T-cell (primary cell): ENCODE results near the gene CNTRL. TPM values are rescaled to one million over a fixed set of nuclear protein-coding genes. Genes with fewer than 3 reads are reported as not detected.
A peak's percentile ranks its signal among the peaks of the same experiment; 100 is the strongest.
"Not testable (repeated sequence)": the region's sequence is repeated elsewhere in the genome, so short reads cannot be mapped to it uniquely, and the experiment has no call there.

Source experiments
- ATAC-seq, 4 experiments: fragments of 200-7000 bp in 3 of 4; fragments of 150-1000 bp in 1 of 4; cut with Tn5 transposase; replicated peaks in 1 of 4; 1 replicate in 3 of 4; 2 replicates in 1 of 4; pipeline ENCODE4 v1.10.0; 2021; ENCODE audit warnings: moderate library complexity in 3 of 4, mild to moderate bottlenecking in 2 of 4, moderate number of reproducible peaks in 1 of 4
- CTCF ChIA-PET, 2 donors: fragments of 300-600 bp; sonication (Branson Sonifier 250); formaldehyde crosslinking; loops; one replicate each; lab custom pipeline; 2022; ENCODE audit warnings: antibody characterized with exemption in 2 of 2; lab: Charles Lee
- POLR2A ChIA-PET, 2 donors: fragments of 300-600 bp; sonication (Branson Sonifier 250); formaldehyde crosslinking; loops; one replicate each; lab custom pipeline; 2022; ENCODE audit warnings: antibody characterized with exemption in 2 of 2; lab: Charles Lee
- DNase-seq, 35 experiments: peaks; one replicate each; pipeline versions ENCODE4 v3.0.0 to v3.0.0-alpha.2; 2013 to 2023
- H3K27ac ChIP-seq: one replicate; pipeline ENCODE4 v1.5.1; 2013; ENCODE audit warnings: low read length
- H3K27me3 ChIP-seq, 2 experiments: replicated peaks in 1 of 2; 1 replicate in 1 of 2; 2 replicates in 1 of 2; pipeline versions ENCODE4 v1.6.1 to v1.7.0; 2013; ENCODE audit warnings: low read length in 1 of 2, mixed read lengths in 1 of 2; ENCODE audit not compliant: control insufficient read depth in 2 of 2, insufficient read depth in 2 of 2; ENCODE audit errors: extremely low read depth in 1 of 2
- H3K36me3 ChIP-seq, 2 donors: 1 replicate in 1 of 2; 2 replicates in 1 of 2; pipeline versions ENCODE4 v1.6.1 to v1.7.0; 2013; ENCODE audit warnings: low read length in 1 of 2; ENCODE audit not compliant: control insufficient read depth in 2 of 2, insufficient read depth in 1 of 2; ENCODE audit errors: extremely low read depth in 1 of 2
- H3K4me1 ChIP-seq, 2 experiments: 1 replicate in 1 of 2; 2 replicates in 1 of 2; pipeline versions ENCODE4 v1.6.1 to v1.7.0; 2013; ENCODE audit warnings: low read length in 2 of 2, mixed read lengths in 1 of 2; ENCODE audit not compliant: insufficient read depth in 2 of 2, control insufficient read depth in 1 of 2; ENCODE audit errors: extremely low read depth in 1 of 2
- H3K4me3 ChIP-seq, 2 donors: 1 replicate in 1 of 2; 2 replicates in 1 of 2; pipeline versions ENCODE4 v1.5.1 to v1.7.0; 2013; ENCODE audit warnings: mild to moderate bottlenecking in 2 of 2, low read length in 1 of 2, moderate library complexity in 1 of 2; ENCODE audit not compliant: control insufficient read depth in 1 of 2; ENCODE audit errors: extremely low read depth in 1 of 2
- H3K9me3 ChIP-seq: 2 replicates; pipeline ENCODE4 v1.7.0; 2013
- H3K27ac Mint-ChIP-seq, 2 donors: one replicate each; pipeline ENCODE4 v1.8.0; 2020 to 2021; ENCODE audit warnings: mild to moderate bottlenecking in 2 of 2, mixed read lengths in 2 of 2
- H3K27me3 Mint-ChIP-seq, 2 donors: one replicate each; pipeline ENCODE4 v1.8.0; 2021 to 2022; ENCODE audit warnings: mixed read lengths in 2 of 2
- H3K36me3 Mint-ChIP-seq: one replicate; pipeline ENCODE4 v1.8.0; 2021; ENCODE audit warnings: mixed read lengths
- H3K4me1 Mint-ChIP-seq, 3 donors: one replicate each; pipeline ENCODE4 v1.8.0; 2020 to 2022; ENCODE audit warnings: mixed read lengths in 3 of 3, mild to moderate bottlenecking in 1 of 3
- H3K4me3 Mint-ChIP-seq, 3 donors: one replicate each; pipeline ENCODE4 v1.8.0; 2020 to 2022; ENCODE audit warnings: mild to moderate bottlenecking in 3 of 3, mixed read lengths in 3 of 3, moderate library complexity in 3 of 3
- H3K9me3 Mint-ChIP-seq, 3 donors: one replicate each; pipeline ENCODE4 v1.8.0; 2020 to 2022; ENCODE audit warnings: mixed read lengths in 3 of 3
- WGBS: methylation state at CpG from one replicate; pipeline ENCODE4 v1.1.5; 2013; ENCODE audit warnings: missing lambda C conversion rate; ENCODE audit not compliant: insufficient coverage; 5-methylcytosine and 5-hydroxymethylcytosine counted together
- total RNA-seq, 35 experiments: library from RNA in 6 of 35; stranded (reverse) in 6 of 35; fragments of 120-200 nt in 1 of 35; gene quantifications; one replicate each; pipeline versions ENCODE4 v1.2.1 to v1.2.4 and lab custom pipeline; 2013 to 2026

CNTRL gene
- total RNA-seq, 5 donors from 2014 or later (not counting 1 experiment from before 2014, with no cell fraction given): 84.6 to 101 (median 93.7) TPM

DNA sequence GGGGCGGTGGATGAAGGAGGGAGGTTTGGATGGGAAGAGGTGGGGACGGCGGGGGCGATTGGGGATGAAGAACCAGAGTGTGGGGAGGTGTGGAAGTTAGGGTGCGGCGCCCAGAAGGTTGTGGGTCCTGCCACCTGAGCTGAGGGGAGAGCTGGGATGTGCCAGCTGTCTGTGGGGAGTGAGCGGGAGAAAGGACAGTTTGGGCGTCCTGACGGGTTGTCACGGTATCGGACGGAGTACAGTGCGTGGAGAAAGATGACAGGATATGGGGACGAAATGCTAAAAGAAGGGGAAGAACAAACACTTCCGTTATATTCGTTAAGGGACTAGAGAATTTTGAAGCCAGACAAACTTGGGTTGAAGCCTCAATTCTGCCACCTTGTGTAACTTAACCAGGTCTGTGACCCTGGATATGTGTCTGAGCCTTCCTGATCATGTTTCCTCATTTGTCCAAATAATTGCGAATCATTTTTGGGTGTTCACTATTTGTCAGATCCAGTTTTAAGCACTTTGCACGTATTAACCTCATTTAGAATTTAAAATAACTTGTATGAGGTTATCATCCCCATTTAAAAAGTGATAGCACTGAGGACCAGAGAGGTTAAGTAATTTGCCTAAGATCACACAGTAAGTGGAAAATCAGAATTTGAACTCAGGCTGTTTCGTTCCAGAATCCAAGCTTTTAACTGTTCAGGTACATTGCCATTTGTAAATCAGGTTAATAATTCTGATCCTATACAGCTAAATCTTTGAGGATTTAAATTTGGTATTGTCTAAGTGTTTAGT is 689 bp downstream of the CNTRL start:
- H3K36me3 Mint-ChIP-seq: peaks cover 7% of the 10 kb centered on the region
- Histone ChIP-seq H3K4me3 (peak overlapping the region; percentile 77 to 91), H3K9me3 (no peaks in the 10 kb centered on the region), H3K36me3 (peaks cover 0 to 9% of the 10 kb centered on the region in 2 donors), H3K4me1 (peaks cover 8 to 21% of the 10 kb centered on the region in 2 experiments), H3K27ac (peak overlapping the region; percentile 80), H3K27me3 (no peaks in the 10 kb centered on the region)
- peak in 16 of 35 experiments; percentile 1 to 62 (median 12) for DNase-seq
- POLR2A ChIA-PET: interaction anchor here in 1 of 2 donors (1.9 kb wide), 1 partner anchor 46 kb away, joined by 6 read pairs; no protein-coding TSS in a partner anchor
- peak overlapping the region; percentile 88 to 91 for H3K27ac Mint-ChIP-seq
- peaks cover 48 to 60% (median 54%) of the 10 kb centered on the region in 3 donors for H3K4me1 Mint-ChIP-seq
- no peaks in the 10 kb centered on the region for H3K9me3 Mint-ChIP-seq
- ATAC-seq: peak; percentile 17 to 43 (median 31)
- H3K4me3 Mint-ChIP-seq: peak overlapping the region; percentile 97 to 100 (median 97)
- no peaks in the 10 kb centered on the region for H3K27me3 Mint-ChIP-seq
- CTCF ChIA-PET: interaction anchor here in 1 of 2 donors (0.7 to 1.9 kb wide), 6 partner anchors 10 to 455 kb away, joined by 3 to 5 read pairs (median 5); no protein-coding TSS in a partner anchor
- WGBS: 0% methylated on average over 15 of the region's 19 CpGs

DNA sequence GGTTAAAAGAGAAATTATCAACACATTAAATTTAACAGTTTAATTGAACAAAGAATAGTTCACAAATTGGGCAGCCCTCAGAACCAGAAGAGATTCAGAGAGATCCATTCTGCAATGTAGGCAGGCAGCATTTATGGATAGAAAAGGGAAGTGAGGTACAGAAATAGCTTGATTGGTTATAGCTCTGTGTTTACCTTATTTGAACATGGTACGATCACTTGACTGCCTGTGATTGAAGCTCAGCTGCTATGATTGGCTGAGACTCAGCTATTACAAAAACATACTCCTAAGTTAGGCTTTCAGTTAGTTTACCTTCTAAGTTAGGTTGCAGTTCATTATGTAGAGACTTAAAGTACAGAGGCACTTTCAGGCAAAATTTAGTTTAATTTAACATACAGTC is 7.3 kb downstream of the CNTRL start:
- H3K27ac Mint-ChIP-seq: no peak overlapping the region
- no peak overlapping the region for H3K4me3 Mint-ChIP-seq
- H3K27me3 Mint-ChIP-seq: no peaks in the 10 kb centered on the region
- no peaks in the 10 kb centered on the region for H3K9me3 Mint-ChIP-seq
- ATAC-seq: no peak
- CTCF ChIA-PET: interaction anchor here (0.7 to 1.3 kb wide), 5 partner anchors 10 to 372 kb away, joined by 3 to 6 read pairs (median 4); no protein-coding TSS in a partner anchor
- peaks cover 22 to 27% (median 24%) of the 10 kb centered on the region in 3 donors for H3K4me1 Mint-ChIP-seq
- peaks cover 0 to 40% of the 10 kb centered on the region in 2 donors for H3K36me3 ChIP-seq
- no peak overlapping the region for H3K4me3 ChIP-seq
- no peak overlapping the region for H3K27ac ChIP-seq
- no peak for DNase-seq
- H3K36me3 Mint-ChIP-seq: peaks cover 46% of the 10 kb centered on the region
- H3K4me1 ChIP-seq: no peaks in the 10 kb centered on the region
- POLR2A ChIA-PET: interaction anchor here in 1 of 2 donors (0.6 kb wide), 2 partner anchors 10 to 1742 kb away, joined by 3 to 5 read pairs; no protein-coding TSS in a partner anchor
- H3K27me3 ChIP-seq: no peaks in the 10 kb centered on the region
- H3K9me3 ChIP-seq: no peaks in the 10 kb centered on the region
- no CpG with 5 or more reads among the region's 1 CpG for WGBS

DNA sequence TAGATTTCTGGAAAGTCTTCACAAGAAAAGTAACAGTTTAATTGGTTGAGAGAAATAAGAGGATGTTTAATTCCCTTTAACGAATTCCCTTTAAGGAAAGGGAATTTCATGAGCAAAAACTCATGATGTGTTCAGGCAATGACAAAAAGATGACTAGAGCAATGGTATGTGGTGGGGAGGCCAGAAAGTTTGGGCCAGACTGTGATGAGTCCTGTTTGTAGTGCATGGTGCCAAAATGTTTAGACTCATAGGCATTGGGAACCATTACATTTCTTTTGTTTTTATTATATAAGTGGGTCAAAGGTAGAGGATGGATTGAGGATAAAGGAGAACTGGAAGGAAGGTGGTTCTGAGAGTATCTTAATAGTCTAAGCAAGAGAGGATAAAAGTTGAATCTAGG is 10.9 kb downstream of the CNTRL start:
- Mint-ChIP-seq H3K27ac (no peak overlapping the region), H3K9me3 (no peaks in the 10 kb centered on the region), H3K4me1 (peaks cover 28 to 30% (median 30%) of the 10 kb centered on the region in 3 donors), H3K36me3 (peaks cover 47% of the 10 kb centered on the region), H3K27me3 (no peaks in the 10 kb centered on the region), H3K4me3 (no peak overlapping the region)
- DNase-seq: no peak
- whole genome bisulfite sequencing: 91% methylated on average over 1 of the region's 1 CpG
- H3K36me3 ChIP-seq: peaks cover 0 to 42% of the 10 kb centered on the region in 2 donors
- no peak overlapping the region for H3K27ac ChIP-seq
- CTCF ChIA-PET: no interaction called here
- ATAC-seq: no peak
- no peaks in the 10 kb centered on the region for H3K9me3 ChIP-seq
- H3K4me3 ChIP-seq: no peak overlapping the region
- H3K27me3 ChIP-seq: no peaks in the 10 kb centered on the region
- POLR2A ChIA-PET: no interaction called here
- peaks cover 0 to 2% of the 10 kb centered on the region in 2 experiments for H3K4me1 ChIP-seq

DNA sequence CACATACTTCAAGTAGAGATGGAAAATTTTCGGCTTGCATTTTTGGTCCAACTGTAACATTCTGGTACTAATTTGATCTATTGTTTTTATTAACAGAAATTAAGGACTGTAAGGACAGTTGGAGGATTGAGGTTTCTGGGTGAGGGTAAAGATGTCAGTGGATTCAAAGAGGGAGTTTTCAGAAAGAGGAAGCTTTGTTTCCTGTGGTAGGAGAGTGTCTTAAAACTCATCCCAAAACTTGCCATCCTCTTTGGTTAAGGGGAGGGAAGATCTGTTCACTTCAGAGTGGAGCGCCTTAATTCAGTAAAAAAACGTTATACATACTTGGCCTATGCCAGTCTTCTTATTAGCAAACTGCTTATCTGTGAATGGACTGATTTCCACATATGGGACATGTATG is 13.8 kb downstream of the CNTRL start:
- H3K9me3 Mint-ChIP-seq: no peaks in the 10 kb centered on the region
- ChIA-PET POLR2A (no interaction called here), CTCF (no interaction called here)
- H3K4me3 Mint-ChIP-seq: no peak overlapping the region
- H3K27ac Mint-ChIP-seq: peak overlapping the region; percentile 36 to 37
- Histone ChIP-seq H3K36me3 (peaks cover 0 to 34% of the 10 kb centered on the region in 2 donors), H3K27me3 (no peaks in the 10 kb centered on the region), H3K27ac (no peak overlapping the region), H3K4me1 (peaks cover 0 to 2% of the 10 kb centered on the region in 2 experiments), H3K4me3 (no peak overlapping the region), H3K9me3 (no peaks in the 10 kb centered on the region)
- H3K36me3 Mint-ChIP-seq: peaks cover 50% of the 10 kb centered on the region
- no peak for ATAC-seq
- peaks cover 23 to 28% (median 24%) of the 10 kb centered on the region in 3 donors for H3K4me1 Mint-ChIP-seq
- H3K27me3 Mint-ChIP-seq: no peaks in the 10 kb centered on the region
- DNase-seq: no peak
- no CpG with 5 or more reads among the region's 3 CpGs for WGBS

DNA sequence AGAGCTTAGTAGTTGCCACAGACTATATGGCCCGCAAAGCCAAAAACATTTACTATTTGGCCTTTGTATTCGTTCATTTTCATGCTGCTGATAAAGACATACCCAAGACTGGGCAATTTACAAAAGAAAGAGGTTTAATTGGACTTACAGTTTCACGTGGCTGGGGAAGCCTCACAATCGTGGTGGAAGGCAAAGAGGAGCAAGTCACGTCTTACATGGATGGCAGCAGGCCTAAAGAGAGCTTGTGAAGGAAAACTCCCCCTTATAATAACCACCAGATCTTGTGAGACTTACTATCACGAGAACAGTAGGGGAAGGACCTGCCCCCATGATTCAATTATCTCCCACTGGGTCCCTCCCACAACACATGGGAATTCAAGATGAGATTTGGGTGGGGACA is 16.0 kb downstream of the CNTRL start:
- H3K4me1 ChIP-seq, H3K9me3 ChIP-seq, DNase-seq, H3K27me3 ChIP-seq, H3K4me3 Mint-ChIP-seq, H3K27ac Mint-ChIP-seq, H3K9me3 Mint-ChIP-seq, H3K4me3 ChIP-seq, H3K27me3 Mint-ChIP-seq, H3K27ac ChIP-seq, ATAC-seq, CTCF ChIA-PET: not testable (repeated sequence)
- H3K36me3 Mint-ChIP-seq: peaks cover 58% of the 10 kb centered on the region
- H3K4me1 Mint-ChIP-seq: peaks cover 17 to 25% (median 18%) of the 10 kb centered on the region in 3 donors
- WGBS: 100% methylated on average over 2 of the region's 6 CpGs
- peaks cover 0 to 31% of the 10 kb centered on the region in 2 donors for H3K36me3 ChIP-seq
- POLR2A ChIA-PET: interaction anchor here in 1 of 2 donors (0.6 kb wide), 1 partner anchor 46 kb away, joined by 3 read pairs; no protein-coding TSS in a partner anchor

DNA sequence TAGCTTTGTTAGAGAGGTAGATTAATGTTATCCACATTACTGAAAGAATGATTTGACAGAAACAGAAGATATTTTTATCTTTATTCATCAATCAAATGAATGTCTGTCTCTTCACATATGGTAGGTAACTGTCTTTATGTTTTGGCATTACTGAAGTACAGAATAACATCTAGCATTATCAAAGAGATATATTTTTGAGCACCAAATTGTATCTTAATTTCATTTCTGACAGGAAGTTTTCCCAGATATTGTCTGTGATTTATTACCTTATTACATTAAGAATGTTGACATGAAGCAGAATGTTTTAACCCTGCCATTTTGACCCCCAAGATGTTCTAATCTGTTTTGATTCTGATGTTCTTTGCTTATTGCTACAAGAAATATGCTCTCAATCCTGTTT is 20.3 kb downstream of the CNTRL start:
- Histone ChIP-seq H3K4me1 (no peaks in the 10 kb centered on the region), H3K36me3 (peaks cover 4 to 48% of the 10 kb centered on the region in 2 donors), H3K27ac (no peak overlapping the region), H3K4me3 (no peak overlapping the region), H3K9me3 (no peaks in the 10 kb centered on the region), H3K27me3 (no peaks in the 10 kb centered on the region)
- Mint-ChIP-seq H3K27me3 (no peaks in the 10 kb centered on the region), H3K9me3 (peaks cover 0 to 2% (median 0%) of the 10 kb centered on the region in 3 donors), H3K27ac (no peak overlapping the region), H3K4me3 (no peak overlapping the region), H3K4me1 (peaks cover 0 to 2% (median 0%) of the 10 kb centered on the region in 3 donors), H3K36me3 (peaks cover 73% of the 10 kb centered on the region)
- DNase-seq: no peak
- ATAC-seq: no peak
- ChIA-PET CTCF (no interaction called here), POLR2A (interaction anchor here in 1 of 2 donors (1.1 kb wide), 1 partner anchor 26 kb away, joined by 6 read pairs; no protein-coding TSS in a partner anchor)
